Measurements from ENCODE around the gene ZNF516.

DNA sequence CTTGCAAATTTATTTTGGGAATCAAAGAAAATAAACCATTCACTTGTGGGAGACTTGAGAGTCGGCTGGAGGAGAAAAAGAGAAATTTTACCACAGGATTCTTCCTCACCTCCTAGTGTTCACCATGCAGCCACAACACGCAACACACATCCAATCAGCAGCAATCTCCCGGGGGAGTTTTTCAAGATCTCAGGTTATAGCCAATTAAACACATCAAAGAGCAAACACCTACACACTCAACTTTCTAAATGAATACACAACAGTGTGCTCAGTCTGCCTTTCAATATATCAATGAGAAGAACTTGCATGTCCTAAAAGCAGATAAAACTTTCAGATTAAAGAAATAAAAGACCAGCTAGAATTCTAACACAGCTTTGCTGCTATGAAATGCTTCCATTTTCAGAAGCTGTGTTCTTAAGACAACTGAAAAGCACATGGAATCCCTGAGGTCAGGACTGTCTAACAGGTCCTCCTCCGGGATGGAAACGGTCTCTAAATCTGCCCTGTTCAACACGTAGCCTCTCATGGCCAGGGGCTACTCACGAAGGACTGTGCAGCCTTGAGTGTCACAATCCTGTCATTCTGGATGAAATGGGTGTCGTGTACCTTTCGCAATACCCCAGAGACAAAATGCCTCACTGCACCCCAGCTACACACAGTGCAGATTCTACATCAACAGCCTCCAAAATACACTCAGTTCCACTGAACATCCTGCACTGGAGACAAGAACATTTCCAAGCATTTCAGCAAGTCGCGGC is 84.2 kb downstream of the ZNF516 start:
- TF ChIP-seq, protein P1, sequence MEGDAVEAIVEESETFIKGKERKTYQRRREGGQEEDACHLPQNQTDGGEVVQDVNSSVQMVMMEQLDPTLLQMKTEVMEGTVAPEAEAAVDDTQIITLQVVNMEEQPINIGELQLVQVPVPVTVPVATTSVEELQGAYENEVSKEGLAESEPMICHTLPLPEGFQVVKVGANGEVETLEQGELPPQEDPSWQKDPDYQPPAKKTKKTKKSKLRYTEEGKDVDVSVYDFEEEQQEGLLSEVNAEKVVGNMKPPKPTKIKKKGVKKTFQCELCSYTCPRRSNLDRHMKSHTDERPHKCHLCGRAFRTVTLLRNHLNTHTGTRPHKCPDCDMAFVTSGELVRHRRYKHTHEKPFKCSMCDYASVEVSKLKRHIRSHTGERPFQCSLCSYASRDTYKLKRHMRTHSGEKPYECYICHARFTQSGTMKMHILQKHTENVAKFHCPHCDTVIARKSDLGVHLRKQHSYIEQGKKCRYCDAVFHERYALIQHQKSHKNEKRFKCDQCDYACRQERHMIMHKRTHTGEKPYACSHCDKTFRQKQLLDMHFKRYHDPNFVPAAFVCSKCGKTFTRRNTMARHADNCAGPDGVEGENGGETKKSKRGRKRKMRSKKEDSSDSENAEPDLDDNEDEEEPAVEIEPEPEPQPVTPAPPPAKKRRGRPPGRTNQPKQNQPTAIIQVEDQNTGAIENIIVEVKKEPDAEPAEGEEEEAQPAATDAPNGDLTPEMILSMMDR (IDR thresholded peaks at IDR 0.05), result no peak
- TF ChIP-seq BHLHE40 (IDR thresholded peaks at IDR 0.05; ENCODE audit: low read depth, low read length) (no peak), POLR2A (IDR thresholded peaks at IDR 0.05; ENCODE audit: low read length) (no peak), TP53 (CRISPR knock-in tag; IDR thresholded peaks at IDR 0.05) (no peak), RNF2 (IDR thresholded peaks at IDR 0.05; ENCODE audit: borderline replicate concordance, low read depth) (no peak), ZFP36 (IDR thresholded peaks at IDR 0.05; ENCODE audit: borderline replicate concordance, partially characterized antibody) (no peak), JUNB (IDR thresholded peaks at IDR 0.05) (no peak), KDM1A (IDR thresholded peaks at IDR 0.05; ENCODE audit: low read depth) (no peak), RFX5 (IDR thresholded peaks at IDR 0.05) (no peak), MAFK (IDR thresholded peaks at IDR 0.05; ENCODE audit: partially characterized antibody) (no peak)
- TF ChIP-seq, protein P2, sequence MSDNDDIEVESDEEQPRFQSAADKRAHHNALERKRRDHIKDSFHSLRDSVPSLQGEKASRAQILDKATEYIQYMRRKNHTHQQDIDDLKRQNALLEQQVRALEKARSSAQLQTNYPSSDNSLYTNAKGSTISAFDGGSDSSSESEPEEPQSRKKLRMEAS (IDR thresholded peaks at IDR 0.05), result no peak
- TF ChIP-seq, protein P3, sequence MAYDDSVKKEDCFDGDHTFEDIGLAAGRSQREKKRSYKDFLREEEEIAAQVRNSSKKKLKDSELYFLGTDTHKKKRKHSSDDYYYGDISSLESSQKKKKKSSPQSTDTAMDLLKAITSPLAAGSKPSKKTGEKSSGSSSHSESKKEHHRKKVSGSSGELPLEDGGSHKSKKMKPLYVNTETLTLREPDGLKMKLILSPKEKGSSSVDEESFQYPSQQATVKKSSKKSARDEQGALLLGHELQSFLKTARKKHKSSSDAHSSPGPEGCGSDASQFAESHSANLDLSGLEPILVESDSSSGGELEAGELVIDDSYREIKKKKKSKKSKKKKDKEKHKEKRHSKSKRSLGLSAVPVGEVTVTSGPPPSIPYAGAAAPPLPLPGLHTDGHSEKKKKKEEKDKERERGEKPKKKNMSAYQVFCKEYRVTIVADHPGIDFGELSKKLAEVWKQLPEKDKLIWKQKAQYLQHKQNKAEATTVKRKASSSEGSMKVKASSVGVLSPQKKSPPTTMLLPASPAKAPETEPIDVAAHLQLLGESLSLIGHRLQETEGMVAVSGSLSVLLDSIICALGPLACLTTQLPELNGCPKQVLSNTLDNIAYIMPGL (CRISPR knock-in tag; IDR thresholded peaks at IDR 0.05; ENCODE audit: borderline replicate concordance), result no peak
- TF ChIP-seq, protein P4, sequence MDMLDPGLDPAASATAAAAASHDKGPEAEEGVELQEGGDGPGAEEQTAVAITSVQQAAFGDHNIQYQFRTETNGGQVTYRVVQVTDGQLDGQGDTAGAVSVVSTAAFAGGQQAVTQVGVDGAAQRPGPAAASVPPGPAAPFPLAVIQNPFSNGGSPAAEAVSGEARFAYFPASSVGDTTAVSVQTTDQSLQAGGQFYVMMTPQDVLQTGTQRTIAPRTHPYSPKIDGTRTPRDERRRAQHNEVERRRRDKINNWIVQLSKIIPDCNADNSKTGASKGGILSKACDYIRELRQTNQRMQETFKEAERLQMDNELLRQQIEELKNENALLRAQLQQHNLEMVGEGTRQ (IDR thresholded peaks at IDR 0.05), result no peak
- TF ChIP-seq, protein P5, sequence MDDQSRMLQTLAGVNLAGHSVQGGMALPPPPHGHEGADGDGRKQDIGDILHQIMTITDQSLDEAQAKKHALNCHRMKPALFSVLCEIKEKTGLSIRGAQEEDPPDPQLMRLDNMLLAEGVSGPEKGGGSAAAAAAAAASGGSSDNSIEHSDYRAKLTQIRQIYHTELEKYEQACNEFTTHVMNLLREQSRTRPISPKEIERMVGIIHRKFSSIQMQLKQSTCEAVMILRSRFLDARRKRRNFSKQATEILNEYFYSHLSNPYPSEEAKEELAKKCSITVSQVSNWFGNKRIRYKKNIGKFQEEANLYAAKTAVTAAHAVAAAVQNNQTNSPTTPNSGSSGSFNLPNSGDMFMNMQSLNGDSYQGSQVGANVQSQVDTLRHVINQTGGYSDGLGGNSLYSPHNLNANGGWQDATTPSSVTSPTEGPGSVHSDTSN (IDR thresholded peaks at IDR 0.05), result no peak

All from A549 (cell line).